Progenitor cell of endocrine pancreas (in vitro differentiated cells): ENCODE measurements around the gene OBSL1. TPM values are rescaled to one million over a fixed set of nuclear protein-coding genes. Genes with fewer than 3 reads are reported as not detected.

ENCODE experiments used
- DNase-seq: peaks from one replicate; pipeline ENCODE4 v3.0.0; 2021; ENCODE audit warnings: low spot score; ENCODE audit not compliant: unreplicated experiment
- H3K27ac Mint-ChIP-seq: 2 replicates; pipeline ENCODE4 v1.8.0; 2021; ENCODE audit warnings: mild to moderate bottlenecking, moderate library complexity, mixed read lengths
- H3K27me3 Mint-ChIP-seq: 2 replicates; pipeline ENCODE4 v1.8.0; 2021; ENCODE audit warnings: mixed read lengths
- H3K36me3 Mint-ChIP-seq: 2 replicates; pipeline ENCODE4 v1.8.0; 2022; ENCODE audit warnings: mixed read lengths; ENCODE audit not compliant: insufficient read depth
- H3K4me1 Mint-ChIP-seq: 2 replicates; pipeline ENCODE4 v1.8.0; 2021; ENCODE audit warnings: low read depth, mixed read lengths
- H3K4me3 Mint-ChIP-seq: 2 replicates; pipeline ENCODE4 v1.8.0; 2021; ENCODE audit warnings: low read depth, mild to moderate bottlenecking, moderate library complexity, mixed read lengths
- H3K9me3 Mint-ChIP-seq: 2 replicates; pipeline ENCODE4 v1.8.0; 2021; ENCODE audit warnings: low read depth, mixed read lengths
- total RNA-seq: library from RNA; stranded (reverse); gene quantifications from 2 replicates; pipeline ENCODE4 v1.2.1, GENCODE V29; 2021
- TF ChIP-seq, protein P1 (sequence below): fragments of 200-600 bp; sonication (generic); IDR thresholded peaks from one replicate; pipeline ENCODE4 v1.5.0; 2021; ENCODE audit warnings: antibody characterized with exemption, mild to moderate bottlenecking; ENCODE audit not compliant: unreplicated experiment

OBSL1 gene
- total RNA-seq, 1 donor from 2014 or later, result 198 TPM

DNA sequence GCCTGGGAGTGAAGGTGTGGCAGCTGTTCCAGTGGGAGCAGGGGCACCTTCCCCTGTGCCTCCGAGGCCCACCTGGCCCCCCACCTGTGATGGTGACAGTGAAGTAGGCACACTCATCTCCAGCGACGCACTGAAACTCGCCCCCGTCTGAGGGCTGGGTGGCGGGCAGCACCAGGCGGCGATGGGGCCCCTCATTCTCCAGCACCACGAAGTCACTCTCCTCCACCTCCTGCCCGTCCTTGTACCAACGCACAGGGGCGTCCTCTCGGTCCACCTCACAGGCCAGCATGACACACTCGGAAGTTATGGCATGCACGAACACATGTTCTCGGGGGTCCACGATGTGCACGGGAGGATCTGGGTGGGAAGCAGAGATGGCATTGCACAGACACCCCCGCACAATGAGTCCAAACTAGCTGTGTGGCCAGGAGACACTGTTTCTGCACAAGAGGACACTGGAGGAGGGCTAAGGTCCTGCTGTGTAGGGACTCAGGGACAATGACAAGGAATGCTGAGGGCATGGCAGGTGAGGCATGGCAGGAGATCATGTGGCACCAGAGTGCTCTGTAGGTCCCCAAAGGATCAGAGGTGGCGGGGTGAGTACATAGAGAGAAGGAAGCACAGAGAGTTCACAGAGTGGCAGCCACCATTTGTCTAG lies 7.9 kb downstream of the OBSL1 start:
- H3K4me1 Mint-ChIP-seq, result peaks cover 11% of the 10 kb centered on the region
- no peak overlapping the region for H3K4me3 Mint-ChIP-seq

DNA sequence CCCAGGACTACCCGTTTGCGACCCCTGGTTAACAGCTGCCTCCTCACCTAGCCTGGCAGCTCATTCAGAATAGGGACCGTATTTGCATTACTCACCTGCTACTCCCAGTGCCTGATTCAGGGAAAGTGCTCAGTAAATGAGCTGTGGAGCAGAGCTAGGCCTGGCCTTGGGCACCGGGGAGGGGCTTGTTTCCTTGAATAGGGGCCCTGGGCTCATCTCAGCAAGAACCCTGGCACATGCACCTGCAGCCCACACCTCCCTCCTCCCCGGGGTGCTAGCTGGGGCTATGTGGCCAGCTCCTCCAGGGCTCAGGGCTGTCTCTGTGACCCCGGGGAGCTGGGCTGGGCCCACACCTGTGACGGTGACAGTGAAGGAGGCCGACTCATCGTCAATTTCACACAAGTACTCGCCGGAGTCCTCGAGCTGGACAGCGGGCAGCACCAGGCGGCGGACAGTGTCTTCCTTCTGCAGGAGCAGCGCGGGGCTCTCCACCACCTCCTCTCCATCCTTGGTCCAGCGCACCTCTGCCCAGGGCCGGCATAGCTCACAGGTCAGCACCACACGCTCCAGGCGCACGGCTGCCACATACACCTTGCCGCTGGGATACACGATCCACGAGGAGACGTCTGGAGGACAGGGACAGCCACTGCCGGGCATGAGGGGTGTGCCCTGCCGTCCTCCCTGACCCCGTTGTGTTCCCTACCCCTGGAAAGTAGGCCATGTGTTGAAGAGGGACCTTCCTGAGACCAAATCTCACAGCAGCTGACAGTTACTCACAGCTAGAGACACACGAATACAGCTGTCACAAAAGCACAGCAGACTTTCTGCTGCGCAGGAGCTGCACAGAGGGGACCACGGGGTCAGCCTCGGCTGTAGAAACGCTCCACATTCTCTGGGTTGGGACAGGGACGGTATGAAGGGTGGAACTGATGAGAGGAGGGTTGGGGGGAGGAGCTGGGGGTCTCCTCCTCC lies 9.0 kb downstream of the OBSL1 start:
- Mint-ChIP-seq H3K4me3 (no peak overlapping the region), H3K27me3 (no peaks in the 10 kb centered on the region), H3K9me3 (no peaks in the 10 kb centered on the region), H3K27ac (peak overlapping the region; percentile 29), H3K4me1 (peaks cover 11% of the 10 kb centered on the region), H3K36me3 (peaks cover 24% of the 10 kb centered on the region)
- TF ChIP-seq, protein P1, sequence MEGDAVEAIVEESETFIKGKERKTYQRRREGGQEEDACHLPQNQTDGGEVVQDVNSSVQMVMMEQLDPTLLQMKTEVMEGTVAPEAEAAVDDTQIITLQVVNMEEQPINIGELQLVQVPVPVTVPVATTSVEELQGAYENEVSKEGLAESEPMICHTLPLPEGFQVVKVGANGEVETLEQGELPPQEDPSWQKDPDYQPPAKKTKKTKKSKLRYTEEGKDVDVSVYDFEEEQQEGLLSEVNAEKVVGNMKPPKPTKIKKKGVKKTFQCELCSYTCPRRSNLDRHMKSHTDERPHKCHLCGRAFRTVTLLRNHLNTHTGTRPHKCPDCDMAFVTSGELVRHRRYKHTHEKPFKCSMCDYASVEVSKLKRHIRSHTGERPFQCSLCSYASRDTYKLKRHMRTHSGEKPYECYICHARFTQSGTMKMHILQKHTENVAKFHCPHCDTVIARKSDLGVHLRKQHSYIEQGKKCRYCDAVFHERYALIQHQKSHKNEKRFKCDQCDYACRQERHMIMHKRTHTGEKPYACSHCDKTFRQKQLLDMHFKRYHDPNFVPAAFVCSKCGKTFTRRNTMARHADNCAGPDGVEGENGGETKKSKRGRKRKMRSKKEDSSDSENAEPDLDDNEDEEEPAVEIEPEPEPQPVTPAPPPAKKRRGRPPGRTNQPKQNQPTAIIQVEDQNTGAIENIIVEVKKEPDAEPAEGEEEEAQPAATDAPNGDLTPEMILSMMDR, result no peak
- DNase-seq, result no peak

More for the DNA sequence above, 7.9 kb downstream of the OBSL1 start:
- no peak overlapping the region for H3K27ac Mint-ChIP-seq
- H3K36me3 Mint-ChIP-seq, result peaks cover 25% of the 10 kb centered on the region
- no peaks in the 10 kb centered on the region for H3K27me3 Mint-ChIP-seq
- TF ChIP-seq, protein P1, result no peak
- no peaks in the 10 kb centered on the region for H3K9me3 Mint-ChIP-seq
- DNase-seq, result no peak

DNA sequence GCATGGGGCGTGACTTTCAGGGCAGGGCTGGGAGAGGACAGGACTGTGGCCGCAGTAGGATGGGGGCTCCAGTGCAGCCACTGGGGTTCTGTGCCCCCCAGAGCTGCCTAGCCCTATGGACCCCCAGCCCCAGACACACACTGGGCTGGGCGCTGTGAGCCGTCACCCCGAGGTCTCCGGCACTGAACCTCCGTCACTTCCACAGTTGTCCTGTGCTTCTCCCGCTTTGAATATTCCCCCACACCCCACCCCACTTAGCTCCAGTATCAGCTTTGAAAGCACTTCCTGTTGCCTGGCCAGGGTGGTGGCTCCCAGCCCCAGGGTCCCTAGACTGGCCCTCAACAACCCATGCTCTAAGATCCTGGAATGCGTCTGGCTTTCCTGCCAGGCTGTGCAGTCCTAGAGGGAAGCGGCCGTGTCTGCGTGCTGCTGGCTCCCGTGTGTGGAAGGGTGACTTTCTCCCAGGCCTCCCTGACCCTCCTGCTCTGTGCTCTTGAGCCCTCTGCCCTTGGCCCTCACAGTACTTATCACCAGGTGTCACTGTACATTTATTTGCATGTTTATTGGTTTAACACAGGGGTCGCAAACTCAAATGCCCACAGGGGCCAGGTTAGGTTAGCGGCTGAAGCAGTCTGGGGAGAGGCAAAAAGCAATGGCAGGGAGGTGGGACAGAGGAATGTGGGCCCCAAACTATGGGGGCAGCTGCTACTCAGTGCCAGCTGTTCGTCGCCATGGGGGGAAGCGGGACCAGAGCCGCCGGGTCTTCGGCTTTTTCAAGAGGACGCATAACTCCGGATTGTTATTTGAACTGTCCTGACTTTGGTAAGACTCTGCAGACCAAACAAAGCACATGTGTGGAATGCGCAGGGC lies 9.9 kb downstream of the OBSL1 start:
- H3K36me3 Mint-ChIP-seq, result peaks cover 21% of the 10 kb centered on the region
- no peak overlapping the region for H3K4me3 Mint-ChIP-seq
- no peaks in the 10 kb centered on the region for H3K27me3 Mint-ChIP-seq
- H3K4me1 Mint-ChIP-seq, result peaks cover 11% of the 10 kb centered on the region
- DNase-seq, result no peak
- peak overlapping the region; percentile 20 for H3K27ac Mint-ChIP-seq
- H3K9me3 Mint-ChIP-seq, result no peaks in the 10 kb centered on the region
- TF ChIP-seq, protein P1, result no peak

DNA sequence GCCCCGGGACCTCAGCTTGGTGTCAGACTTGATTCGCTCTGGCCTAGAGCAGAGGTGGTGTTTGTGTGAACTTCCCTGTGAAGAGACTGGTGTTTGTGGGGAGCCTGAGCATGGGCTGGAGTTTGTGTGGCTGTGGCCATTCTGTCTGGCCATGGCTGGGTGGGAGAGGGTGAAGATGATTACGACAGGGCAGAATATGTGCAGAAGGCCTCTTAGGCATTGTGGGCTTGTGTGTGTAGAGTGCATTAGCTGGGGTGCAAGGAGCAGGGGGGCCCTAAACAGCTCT lies 10.5 kb downstream of the OBSL1 start:
- no peak for DNase-seq
- H3K36me3 Mint-ChIP-seq, result peaks cover 16% of the 10 kb centered on the region
- no peak overlapping the region for H3K4me3 Mint-ChIP-seq
- peaks cover 11% of the 10 kb centered on the region for H3K4me1 Mint-ChIP-seq
- H3K27me3 Mint-ChIP-seq, result no peaks in the 10 kb centered on the region
- H3K27ac Mint-ChIP-seq, result no peak overlapping the region
- H3K9me3 Mint-ChIP-seq, result no peaks in the 10 kb centered on the region
- TF ChIP-seq, protein P1, result no peak
